OCI-LY3 (cell line): ENCODE measurements around the gene GARS1.

Experiments
- H2AFZ ChIP-seq: fragments of 200-600, 300-600 bp; shearing (Covaris generic); 2 replicates; pipeline ENCODE4 v1.6.0; 2014; ENCODE audit warnings: antibody characterized with exemption, low read depth, low read length
- H3K27ac ChIP-seq: fragments of 200-600, 300-600 bp; sonication (generic); 2 replicates; pipeline ENCODE4 v1.5.1; 2014; ENCODE audit warnings: mild to moderate bottlenecking, low read length, moderate library complexity, mixed read lengths
- H3K27me3 ChIP-seq: fragments of 200-600, 300-600 bp; sonication (generic); 2 replicates; pipeline ENCODE4 v1.6.1; 2014; ENCODE audit warnings: low read depth, low read length, mixed read lengths
- H3K36me3 ChIP-seq: fragments of 200-600, 300-600 bp; sonication (generic); replicated peaks from 2 replicates; pipeline ENCODE3; 2014; ENCODE audit warnings: low read depth, low read length, mixed read lengths
- H3K4me1 ChIP-seq: fragments of 300-600, 200-600 bp; sonication (generic); 2 replicates; pipeline ENCODE4 v1.6.1; 2014; ENCODE audit warnings: low read length, mixed read lengths
- H3K4me2 ChIP-seq: fragments of 200-600, 300-600 bp; sonication (generic); 2 replicates; pipeline ENCODE4 v1.6.1; 2014; ENCODE audit warnings: low read length, mixed read lengths
- H3K4me3 ChIP-seq: fragments of 300-600, 200-600 bp; sonication (generic); 2 replicates; pipeline ENCODE4 v1.5.1; 2014; ENCODE audit warnings: antibody characterized with exemption, mild to moderate bottlenecking, low read length, moderate library complexity
- H3K79me2 ChIP-seq: fragments of 300-600, 200-600 bp; shearing (Covaris generic); 2 replicates; pipeline ENCODE4 v1.6.1; 2014; ENCODE audit warnings: mild to moderate bottlenecking, low read length, mixed read lengths
- H3K9ac ChIP-seq: fragments of 300-600, 200-600 bp; shearing (Covaris generic); 2 replicates; pipeline ENCODE4 v1.6.0; 2014; ENCODE audit warnings: mild to moderate bottlenecking, low read length, moderate library complexity
- H3K9me3 ChIP-seq: fragments of 200-600, 300-600 bp; shearing (Covaris generic); 2 replicates; pipeline ENCODE4 v1.6.1; 2014; ENCODE audit warnings: low read length, mixed read lengths; ENCODE audit not compliant: insufficient read depth
- H4K20me1 ChIP-seq: fragments of 200-600, 300-600 bp; sonication (generic); 2 replicates; pipeline ENCODE4 v1.6.1; 2016; ENCODE audit warnings: low read length, mixed read lengths; ENCODE audit not compliant: insufficient read depth
- CTCF ChIP-seq: fragments of 200-600, 300-600 bp; sonication (generic); IDR thresholded peaks from 2 replicates; pipeline ENCODE4 v1.5.1; 2014; ENCODE audit warnings: antibody characterized with exemption, low read length, low read depth
- EZH2phosphoT487 ChIP-seq: fragments of 200-600 bp; shearing (Covaris generic); IDR thresholded peaks from 2 replicates; pipeline ENCODE4 v1.6.1; 2018; ENCODE audit warnings: antibody characterized with exemption, mixed run types, low read depth

Gene GARS1

DNA sequence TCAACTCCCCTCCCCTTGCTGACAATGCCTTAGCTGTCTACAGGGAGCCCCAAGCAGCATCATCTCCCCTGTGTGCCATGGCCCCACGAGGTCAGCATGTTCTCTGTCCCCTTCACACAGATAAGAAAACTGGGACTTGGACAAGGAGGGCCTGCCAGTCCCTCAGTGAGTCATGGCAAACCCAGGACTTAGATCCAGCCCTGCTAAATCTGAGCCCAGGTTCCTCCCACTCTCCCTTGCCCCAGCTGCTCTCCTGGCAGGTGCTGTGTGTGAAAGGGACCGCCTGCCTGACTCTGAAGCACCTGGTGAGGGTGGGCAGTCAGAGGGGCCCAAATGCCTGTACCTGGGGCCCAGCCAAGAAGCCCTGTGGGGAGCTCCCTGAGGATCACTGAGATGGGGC lies 80.2 kb downstream of the GARS1 start:
- no peak overlapping the region for H3K4me2 ChIP-seq
- no peak overlapping the region for H3K9ac ChIP-seq
- no peak overlapping the region for H3K27ac ChIP-seq
- no peak overlapping the region for H3K4me3 ChIP-seq
- H3K4me1 ChIP-seq, result no peaks in the 10 kb centered on the region
- no peaks in the 10 kb centered on the region for H4K20me1 ChIP-seq
- peaks cover 10% of the 10 kb centered on the region; the same call in 1 of the 2 replicates for H3K27me3 ChIP-seq
- no peak for TF ChIP-seq CTCF
- TF ChIP-seq EZH2phosphoT487, result no peak
- H3K36me3 ChIP-seq, result no peaks in the 10 kb centered on the region
- H3K9me3 ChIP-seq, result no peaks in the 10 kb centered on the region
- H2AFZ ChIP-seq, result no peak overlapping the region
- no peaks in the 10 kb centered on the region for H3K79me2 ChIP-seq

- H3K79me2 ChIP-seq, result no peaks in the 10 kb centered on the region
- no peak overlapping the region for H3K27ac ChIP-seq
- no peak overlapping the region for H3K4me2 ChIP-seq
- no peaks in the 10 kb centered on the region for H3K4me1 ChIP-seq
- H3K27me3 ChIP-seq, result peaks cover 10% of the 10 kb centered on the region; the same call in 1 of the 2 replicates
- H3K9me3 ChIP-seq, result no peaks in the 10 kb centered on the region
- no peak overlapping the region for H3K4me3 ChIP-seq
- no peaks in the 10 kb centered on the region for H3K36me3 ChIP-seq
- no peaks in the 10 kb centered on the region for H4K20me1 ChIP-seq
- H2AFZ ChIP-seq, result no peak overlapping the region
- TF ChIP-seq CTCF (no peak), EZH2phosphoT487 (no peak)
- no peak overlapping the region for H3K9ac ChIP-seq
These were observed 84.1 kb downstream of the GARS1 start for GRCh38 chr7:30678805-30679204.

GRCh38 chr7:30679664-30680063 lies 85.0 kb downstream of the GARS1 start:
- Histone ChIP-seq H3K4me1 (no peaks in the 10 kb centered on the region), H3K27me3 (peaks cover 10% of the 10 kb centered on the region; the same call in 1 of the 2 replicates), H2AFZ (no peak overlapping the region), H3K9ac (no peak overlapping the region), H4K20me1 (no peaks in the 10 kb centered on the region), H3K4me3 (no peak overlapping the region), H3K27ac (no peak overlapping the region), H3K9me3 (no peaks in the 10 kb centered on the region), H3K4me2 (no peak overlapping the region), H3K79me2 (no peaks in the 10 kb centered on the region), H3K36me3 (no peaks in the 10 kb centered on the region)
- no peak for TF ChIP-seq CTCF
- no peak for TF ChIP-seq EZH2phosphoT487

GRCh38 chr7:30681331-30681797 lies 86.7 kb downstream of the GARS1 start:
- Histone ChIP-seq H3K4me2 (no peak overlapping the region), H3K9me3 (no peaks in the 10 kb centered on the region), H3K27me3 (peaks cover 10% of the 10 kb centered on the region; the same call in 1 of the 2 replicates), H2AFZ (no peak overlapping the region), H3K36me3 (no peaks in the 10 kb centered on the region), H3K79me2 (no peaks in the 10 kb centered on the region), H3K4me1 (no peaks in the 10 kb centered on the region), H3K4me3 (no peak overlapping the region), H4K20me1 (no peaks in the 10 kb centered on the region), H3K27ac (no peak overlapping the region), H3K9ac (no peak overlapping the region)
- TF ChIP-seq CTCF, result no peak
- TF ChIP-seq EZH2phosphoT487, result no peak
